Muscle of back (tissue), 11 donors: ENCODE measurements around the gene ESPN. TPM values are rescaled to one million over a fixed set of nuclear protein-coding genes. Genes with fewer than 3 reads are reported as not detected.

Experiments
- DNase-seq, 3 donors: peaks; one replicate each; pipeline versions ENCODE4 v3.0.0 to v3.0.0-alpha.2; 2013
- polyA plus RNA-seq, 10 donors: library from polyadenylated mRNA; unstranded; fragments of 120-200 nt; gene quantifications; one replicate each; pipeline ENCODE4 v1.2.1, GENCODE V29; 2013; ENCODE audit not compliant: insufficient read length in 10 of 10

Gene ESPN
- polyA plus RNA-seq, 10 donors = 0.35 to 5.0 (median 1.3) TPM

- DNase-seq = no peak
Observed at GRCh38 chr1:6510493-6510892, 85.9 kb downstream of the ESPN start.

Other genes starting within 250 kb of the ESPN start
- gene CHD5, start 244.5 kb upstream of the ESPN start, polyA plus RNA-seq = under 1 TPM; 0.04 to 0.40 (median 0.21) TPM
- 100 to 1,000 TPM; 567 to 780 (median 631) TPM for gene RPL22, start 225.2 kb upstream of the ESPN start, polyA plus RNA-seq
- gene RNF207, start 218.7 kb upstream of the ESPN start, polyA plus RNA-seq = 10 to 100 TPM; 11.5 to 37.2 (median 15.0) TPM
- 10 to 100 TPM; 35.9 to 51.9 (median 42.9) TPM for gene ICMT, start 188.8 kb upstream of the ESPN start, polyA plus RNA-seq
- not detected for gene HES3, start 180.6 kb upstream of the ESPN start, polyA plus RNA-seq
- 10 to 100 TPM in 9 of 10 donors, 1 to 10 TPM in 1; 9.5 to 26.1 (median 14.6) TPM for gene GPR153, start 163.7 kb upstream of the ESPN start, polyA plus RNA-seq
- 10 to 100 TPM; 14.1 to 25.9 (median 17.0) TPM for gene ACOT7, start 31.0 kb upstream of the ESPN start, polyA plus RNA-seq
- gene HES2, start 4.9 kb upstream of the ESPN start, polyA plus RNA-seq = 1 to 10 TPM in 2 of 10 donors, under 1 TPM in 2, not detected in 6; 0.31 to 2.3 (median 0.92) TPM
- 10 to 100 TPM in 4 of 10 donors, 1 to 10 TPM in 6; 5.7 to 13.9 (median 9.5) TPM for gene TNFRSF25, start 41.4 kb downstream of the ESPN start, polyA plus RNA-seq
- 10 to 100 TPM in 4 of 10 donors, 1 to 10 TPM in 6; 6.9 to 15.1 (median 9.8) TPM for gene PLEKHG5, start 66.9 kb downstream of the ESPN start, polyA plus RNA-seq
- gene NOL9, start 129.7 kb downstream of the ESPN start, polyA plus RNA-seq = 10 to 100 TPM; 11.0 to 23.8 (median 14.6) TPM
- 1 to 10 TPM; 3.2 to 7.0 (median 5.1) TPM for gene TAS1R1, start 130.5 kb downstream of the ESPN start, polyA plus RNA-seq
- gene ZBTB48, start 155.2 kb downstream of the ESPN start, polyA plus RNA-seq = 10 to 100 TPM; 13.2 to 24.8 (median 16.2) TPM
- gene KLHL21, start 178.1 kb downstream of the ESPN start, polyA plus RNA-seq = 10 to 100 TPM; 25.5 to 42.0 (median 30.0) TPM
- 10 to 100 TPM; 16.1 to 24.0 (median 18.8) TPM for gene PHF13, start 189.0 kb downstream of the ESPN start, polyA plus RNA-seq
- 10 to 100 TPM; 13.2 to 18.0 (median 15.6) TPM for gene THAP3, start 200.1 kb downstream of the ESPN start, polyA plus RNA-seq